ENCODE results near the gene SMCO1. TPM values are rescaled to one million over a fixed set of nuclear protein-coding genes. Genes with fewer than 3 reads are reported as not detected.
A peak's percentile ranks its signal among the peaks of the same experiment; 100 is the strongest.
"Not testable (repeated sequence)": the region's sequence is repeated elsewhere in the genome, so short reads cannot be mapped to it uniquely, and the experiment has no call there.

The SMCO1 gene
- total RNA-seq, 1 experiment from 2014 or later: not detected

DNA sequence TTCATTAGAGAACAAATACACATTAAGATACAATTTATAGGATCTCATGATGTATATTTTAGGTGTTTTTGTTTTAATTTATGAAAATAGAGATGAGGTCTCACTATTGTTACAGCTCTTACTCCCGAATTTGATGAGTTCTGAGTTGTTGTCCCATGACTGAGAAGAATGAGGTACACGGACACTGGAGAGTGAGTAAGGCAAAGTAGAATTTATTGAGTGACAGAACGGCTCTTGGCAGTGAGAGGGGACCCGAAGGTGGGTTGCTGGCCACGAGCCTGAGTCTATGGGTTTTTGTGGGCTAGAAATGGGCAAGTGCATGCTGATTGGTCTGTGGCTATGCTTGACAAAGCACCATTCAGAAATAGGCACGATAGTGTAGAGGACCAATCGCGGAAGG, 8.5 kb downstream of the SMCO1 start:
- DNase-seq: no peak
- Histone ChIP-seq H3K4me1 (ENCODE audit: low read length) (peaks cover 7% of the 10 kb centered on the region), H2AFZ (ENCODE audit: low read length) (no peak overlapping the region), H3K9ac (ENCODE audit: low read length) (no peak overlapping the region), H3K79me2 (ENCODE audit: low read length) (peaks cover 16% of the 10 kb centered on the region), H4K20me1 (ENCODE audit: insufficient read depth, low read depth, low read length) (peaks cover 1% of the 10 kb centered on the region; the same call in 1 of the 2 replicates), H3K9me3 (ENCODE audit: low read length) (peaks cover 4% of the 10 kb centered on the region; the same call in 1 of the 2 replicates), H3K27me3 (ENCODE audit: low read length) (no peaks in the 10 kb centered on the region; the same call in 1 of the 2 replicates), H3K9me2 (replicated peaks; ENCODE audit: insufficient read depth, low read length) (no peaks in the 10 kb centered on the region), H3K27ac (ENCODE audit: low read length) (no peak overlapping the region), H3K4me3 (ENCODE audit: low read length) (no peak overlapping the region), H3K4me2 (ENCODE audit: low read depth, low read length, poor library complexity, severe bottlenecking) (no peak overlapping the region), H3K36me3 (ENCODE audit: insufficient read depth, low read length) (no peaks in the 10 kb centered on the region; the same call in 1 of the 2 replicates)

DNA sequence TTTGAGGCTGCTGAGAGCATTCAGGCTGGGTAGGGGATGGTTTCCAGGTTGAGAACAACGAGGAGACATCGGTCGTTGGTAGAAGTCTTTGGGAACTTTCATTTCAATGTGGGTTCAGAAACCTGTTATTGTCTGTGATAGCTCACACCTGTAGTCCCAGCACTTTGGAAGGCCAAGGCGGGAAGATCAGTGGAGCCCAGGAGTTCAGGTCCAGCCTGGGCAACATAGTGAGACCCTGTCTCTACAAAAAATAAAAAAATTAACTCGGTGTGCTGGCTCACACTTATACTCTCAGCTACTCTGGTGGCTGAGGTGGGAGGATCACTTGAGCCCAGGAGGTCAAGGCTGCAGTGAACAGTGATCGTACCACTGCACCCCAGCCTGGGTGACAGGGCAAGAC, 10.6 kb downstream of the SMCO1 start:
- H3K9me2 ChIP-seq (replicated peaks; ENCODE audit: insufficient read depth, low read length): no peaks in the 10 kb centered on the region
- H3K4me3 ChIP-seq (ENCODE audit: low read length): no peak overlapping the region
- peaks cover 37% of the 10 kb centered on the region for H3K79me2 ChIP-seq (ENCODE audit: low read length)
- no peak overlapping the region for H2AFZ ChIP-seq (ENCODE audit: low read length)
- no peak overlapping the region for H3K27ac ChIP-seq (ENCODE audit: low read length)
- peaks cover 11% of the 10 kb centered on the region for H4K20me1 ChIP-seq (ENCODE audit: insufficient read depth, low read depth, low read length)
- peaks cover 16% of the 10 kb centered on the region for H3K4me1 ChIP-seq (ENCODE audit: low read length)
- H3K36me3 ChIP-seq (ENCODE audit: insufficient read depth, low read length): peaks cover 10% of the 10 kb centered on the region
- no peaks in the 10 kb centered on the region; the same call in 1 of the 2 replicates for H3K27me3 ChIP-seq (ENCODE audit: low read length)
- H3K9ac ChIP-seq (ENCODE audit: low read length): peak overlapping the region; percentile 64
- peaks cover 4% of the 10 kb centered on the region; the same call in 1 of the 2 replicates for H3K9me3 ChIP-seq (ENCODE audit: low read length)
- DNase-seq: no peak
- peak overlapping the region; percentile 68 for H3K4me2 ChIP-seq (ENCODE audit: low read depth, low read length, poor library complexity, severe bottlenecking)

GRCh38 chr3:196504077-196504398, 11.1 kb downstream of the SMCO1 start:
- Histone ChIP-seq H3K4me3 (ENCODE audit: low read length) (peak overlapping the region; percentile 54; the same call in 1 of the 2 replicates), H3K4me1 (ENCODE audit: low read length) (peaks cover 21% of the 10 kb centered on the region), H3K79me2 (ENCODE audit: low read length) (peaks cover 42% of the 10 kb centered on the region), H3K36me3 (ENCODE audit: insufficient read depth, low read length) (peaks cover 15% of the 10 kb centered on the region), H3K27ac (ENCODE audit: low read length) (peak overlapping the region; percentile 19; the same call in 1 of the 2 replicates), H3K9ac (ENCODE audit: low read length) (peak overlapping the region; percentile 64), H2AFZ (ENCODE audit: low read length) (peak overlapping the region; percentile 71), H4K20me1 (ENCODE audit: insufficient read depth, low read depth, low read length) (peaks cover 17% of the 10 kb centered on the region), H3K4me2 (ENCODE audit: low read depth, low read length, poor library complexity, severe bottlenecking) (peak overlapping the region; percentile 68)
- H3K9me3 ChIP-seq (ENCODE audit: low read length); H3K27me3 ChIP-seq (ENCODE audit: low read length); DNase-seq; H3K9me2 ChIP-seq (replicated peaks; ENCODE audit: insufficient read depth, low read length): not testable (repeated sequence)

- Histone ChIP-seq H3K4me1 (ENCODE audit: low read length) (peaks cover 24% of the 10 kb centered on the region), H3K9me3 (ENCODE audit: low read length) (peaks cover 4% of the 10 kb centered on the region; the same call in 1 of the 2 replicates), H2AFZ (ENCODE audit: low read length) (peak within 1 kb of the TSS; percentile 71), H3K9ac (ENCODE audit: low read length) (peak within 1 kb of the TSS; percentile 91), H3K79me2 (ENCODE audit: low read length) (peaks cover 48% of the 10 kb centered on the region), H4K20me1 (ENCODE audit: insufficient read depth, low read depth, low read length) (peaks cover 20% of the 10 kb centered on the region), H3K27me3 (ENCODE audit: low read length) (no peaks in the 10 kb centered on the region; the same call in 1 of the 2 replicates), H3K4me2 (ENCODE audit: low read depth, low read length, poor library complexity, severe bottlenecking) (peak within 1 kb of the TSS; percentile 96), H3K9me2 (replicated peaks; ENCODE audit: insufficient read depth, low read length) (no peaks in the 10 kb centered on the region), H3K27ac (ENCODE audit: low read length) (peak within 1 kb of the TSS; percentile 92), H3K36me3 (ENCODE audit: insufficient read depth, low read length) (peaks cover 20% of the 10 kb centered on the region), H3K4me3 (ENCODE audit: low read length) (peak within 1 kb of the TSS; percentile 84)
- peak; percentile 100 for DNase-seq
These were observed 11.7 kb downstream of the SMCO1 start, which contains the start of gene RNF168 for GRCh38 chr3:196503196-196504076. RNF168 (minus strand) TSS chr3:196503768; CDS start chr3:196503173, 595 bp downstream.

DNA sequence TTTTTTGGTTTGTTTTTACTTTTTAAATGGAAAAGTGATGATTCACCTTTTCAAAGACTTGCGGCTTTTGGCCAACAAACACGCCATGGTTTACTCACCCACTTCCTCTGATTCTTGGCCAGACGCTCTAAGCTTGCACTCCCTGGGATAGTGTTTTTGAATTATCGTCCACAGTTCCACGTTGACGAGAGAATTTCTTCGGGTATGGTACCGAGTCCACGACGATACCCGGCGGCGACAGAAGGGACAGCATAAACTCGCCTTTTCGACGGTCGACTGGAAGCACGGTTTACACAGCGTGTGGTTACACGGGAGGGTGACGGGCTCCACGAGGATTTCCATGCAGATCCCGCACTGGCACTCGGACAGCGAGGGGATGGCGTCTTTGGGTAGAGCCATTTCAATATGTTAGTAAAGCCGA, 12.4 kb downstream of the SMCO1 start:
- H3K27me3 ChIP-seq (ENCODE audit: low read length): no peaks in the 10 kb centered on the region; the same call in 1 of the 2 replicates
- peak; percentile 83 for DNase-seq

GRCh38 chr3:196501316-196502044, 13.7 kb downstream of the SMCO1 start:
- Histone ChIP-seq H3K9ac (ENCODE audit: low read length) (peak overlapping the region; percentile 91), H3K9me3 (ENCODE audit: low read length) (no peaks in the 10 kb centered on the region), H3K9me2 (replicated peaks; ENCODE audit: insufficient read depth, low read length) (no peaks in the 10 kb centered on the region), H3K4me3 (ENCODE audit: low read length) (peak overlapping the region; percentile 84), H3K27ac (ENCODE audit: low read length) (peak overlapping the region; percentile 92), H3K79me2 (ENCODE audit: low read length) (peaks cover 68% of the 10 kb centered on the region), H2AFZ (ENCODE audit: low read length) (no peak overlapping the region), H3K36me3 (ENCODE audit: insufficient read depth, low read length) (peaks cover 32% of the 10 kb centered on the region), H3K4me1 (ENCODE audit: low read length) (peaks cover 25% of the 10 kb centered on the region), H3K4me2 (ENCODE audit: low read depth, low read length, poor library complexity, severe bottlenecking) (peak overlapping the region; percentile 96), H4K20me1 (ENCODE audit: insufficient read depth, low read depth, low read length) (peaks cover 31% of the 10 kb centered on the region), H3K27me3 (ENCODE audit: low read length) (no peaks in the 10 kb centered on the region)
- DNase-seq: peak; percentile 78

More for the DNA sequence above, 12.4 kb downstream of the SMCO1 start:
- Histone ChIP-seq H2AFZ (ENCODE audit: low read length) (no peak overlapping the region), H3K9me2 (replicated peaks; ENCODE audit: insufficient read depth, low read length) (no peaks in the 10 kb centered on the region), H3K4me2 (ENCODE audit: low read depth, low read length, poor library complexity, severe bottlenecking) (peak overlapping the region; percentile 96), H3K27ac (ENCODE audit: low read length) (peak overlapping the region; percentile 92), H3K9me3 (ENCODE audit: low read length) (peaks cover 4% of the 10 kb centered on the region; the same call in 1 of the 2 replicates), H3K4me1 (ENCODE audit: low read length) (peaks cover 24% of the 10 kb centered on the region), H3K79me2 (ENCODE audit: low read length) (peaks cover 55% of the 10 kb centered on the region), H3K9ac (ENCODE audit: low read length) (peak overlapping the region; percentile 91), H3K4me3 (ENCODE audit: low read length) (peak overlapping the region; percentile 84), H4K20me1 (ENCODE audit: insufficient read depth, low read depth, low read length) (peaks cover 23% of the 10 kb centered on the region), H3K36me3 (ENCODE audit: insufficient read depth, low read length) (peaks cover 26% of the 10 kb centered on the region)

DNA sequence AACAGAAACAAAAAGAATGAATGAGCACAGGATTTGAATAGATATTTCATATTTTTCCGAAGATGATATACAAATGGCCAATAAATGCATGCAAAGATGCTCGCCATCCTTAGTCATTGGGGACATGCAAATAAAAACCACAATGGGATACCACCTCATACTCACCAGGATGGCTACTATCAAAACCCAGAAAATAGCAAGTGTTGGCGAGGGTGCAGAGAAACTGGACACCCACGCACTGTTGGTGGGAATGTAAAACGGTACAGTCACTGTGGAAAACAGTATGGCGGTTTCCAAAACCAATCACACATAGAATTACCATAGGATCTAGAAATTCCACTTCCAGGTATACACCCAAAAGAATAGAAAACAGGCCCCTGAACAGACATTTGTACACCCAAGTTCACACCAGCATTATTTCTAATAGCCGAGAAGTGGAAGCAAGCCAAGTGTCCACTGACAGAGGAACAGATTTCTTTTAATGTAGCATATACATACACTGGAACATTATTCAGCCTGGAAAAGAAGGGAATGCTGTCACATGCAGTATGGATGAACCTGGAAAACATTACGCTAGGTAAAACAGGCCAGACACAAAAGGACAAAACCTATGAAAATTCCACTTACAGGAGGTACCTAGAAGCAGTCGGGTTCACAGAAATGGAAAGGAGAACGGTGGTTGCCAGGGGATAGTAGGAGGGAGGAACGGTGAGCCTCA, 15.2 kb downstream of the SMCO1 start:
- Histone ChIP-seq H4K20me1 (ENCODE audit: insufficient read depth, low read depth, low read length) (peaks cover 40% of the 10 kb centered on the region), H3K36me3 (ENCODE audit: insufficient read depth, low read length) (peaks cover 45% of the 10 kb centered on the region)
- DNase-seq: no peak

More for the DNA sequence above, 15.2 kb downstream of the SMCO1 start:
- peak overlapping the region; percentile 91 for H3K9ac ChIP-seq (ENCODE audit: low read length)
- H3K9me3 ChIP-seq (ENCODE audit: low read length): no peaks in the 10 kb centered on the region
- peaks cover 83% of the 10 kb centered on the region for H3K79me2 ChIP-seq (ENCODE audit: low read length)
- H2AFZ ChIP-seq (ENCODE audit: low read length): no peak overlapping the region
- peak overlapping the region; percentile 96 for H3K4me2 ChIP-seq (ENCODE audit: low read depth, low read length, poor library complexity, severe bottlenecking)
- no peaks in the 10 kb centered on the region for H3K9me2 ChIP-seq (replicated peaks; ENCODE audit: insufficient read depth, low read length)
- H3K27ac ChIP-seq (ENCODE audit: low read length): peak overlapping the region; percentile 92
- peak overlapping the region; percentile 84 for H3K4me3 ChIP-seq (ENCODE audit: low read length)
- peaks cover 38% of the 10 kb centered on the region for H3K4me1 ChIP-seq (ENCODE audit: low read length)
- H3K27me3 ChIP-seq (ENCODE audit: low read length): no peaks in the 10 kb centered on the region

All from Karpas-422 (cell line).